ENCODE measurements around the gene SLC38A10.
"Not testable (repeated sequence)": the region's sequence is repeated elsewhere in the genome, so short reads cannot be mapped to it uniquely, and the experiment has no call there.

Gene SLC38A10

GRCh38 chr17:81230043-81230820 lies 64.9 kb downstream of the SLC38A10 start:
- H3K4me3 ChIP-seq (ENCODE audit: low read length) = no peak overlapping the region
- no peak overlapping the region for H3K9ac ChIP-seq (ENCODE audit: low read length)
- no peaks in the 10 kb centered on the region for H3K9me3 ChIP-seq (ENCODE audit: control insufficient read depth, low read depth, low read length)
- H3K27ac ChIP-seq (ENCODE audit: low read length) = no peak overlapping the region
- H3K36me3 ChIP-seq (ENCODE audit: control insufficient read depth, low read depth, low read length) = peaks cover 9% of the 10 kb centered on the region
- no peaks in the 10 kb centered on the region for H3K27me3 ChIP-seq (ENCODE audit: control insufficient read depth, insufficient read depth, low read length)
- H3K4me1 ChIP-seq (ENCODE audit: control insufficient read depth, low read depth, low read length) = no peaks in the 10 kb centered on the region

GRCh38 chr17:81229666-81229920 lies 65.5 kb downstream of the SLC38A10 start:
- H3K36me3 ChIP-seq (ENCODE audit: control insufficient read depth, low read depth, low read length) = peaks cover 9% of the 10 kb centered on the region
- H3K9me3 ChIP-seq (ENCODE audit: control insufficient read depth, low read depth, low read length) = no peaks in the 10 kb centered on the region
- H3K4me3 ChIP-seq (ENCODE audit: low read length) = no peak overlapping the region
- no peak overlapping the region for H3K9ac ChIP-seq (ENCODE audit: low read length)
- H3K4me1 ChIP-seq (ENCODE audit: control insufficient read depth, low read depth, low read length) = no peaks in the 10 kb centered on the region
- no peaks in the 10 kb centered on the region for H3K27me3 ChIP-seq (ENCODE audit: control insufficient read depth, insufficient read depth, low read length)
- H3K27ac ChIP-seq (ENCODE audit: low read length) = no peak overlapping the region

- H3K27ac ChIP-seq (ENCODE audit: low read length) = no peak overlapping the region
- H3K9ac ChIP-seq (ENCODE audit: low read length) = no peak overlapping the region
- H3K27me3 ChIP-seq (ENCODE audit: control insufficient read depth, insufficient read depth, low read length) = no peaks in the 10 kb centered on the region
- no peaks in the 10 kb centered on the region for H3K4me1 ChIP-seq (ENCODE audit: control insufficient read depth, low read depth, low read length)
- peaks cover 9% of the 10 kb centered on the region for H3K36me3 ChIP-seq (ENCODE audit: control insufficient read depth, low read depth, low read length)
- no peaks in the 10 kb centered on the region for H3K9me3 ChIP-seq (ENCODE audit: control insufficient read depth, low read depth, low read length)
- no peak overlapping the region for H3K4me3 ChIP-seq (ENCODE audit: low read length)
Observed at GRCh38 chr17:81228834-81229665, 66.1 kb downstream of the SLC38A10 start.

- Histone ChIP-seq H3K9ac (ENCODE audit: low read length) (no peak overlapping the region), H3K27ac (ENCODE audit: low read length) (no peak overlapping the region), H3K27me3 (ENCODE audit: control insufficient read depth, insufficient read depth, low read length) (no peaks in the 10 kb centered on the region), H3K36me3 (ENCODE audit: control insufficient read depth, low read depth, low read length) (peaks cover 9% of the 10 kb centered on the region), H3K4me1 (ENCODE audit: control insufficient read depth, low read depth, low read length) (no peaks in the 10 kb centered on the region), H3K4me3 (ENCODE audit: low read length) (no peak overlapping the region), H3K9me3 (ENCODE audit: control insufficient read depth, low read depth, low read length) (no peaks in the 10 kb centered on the region)
Observed at GRCh38 chr17:81228420-81228819, 66.7 kb downstream of the SLC38A10 start.

- not testable (repeated sequence) for H3K27ac ChIP-seq (ENCODE audit: low read length); H3K9me3 ChIP-seq (ENCODE audit: control insufficient read depth, low read depth, low read length)
Observed at GRCh38 chr17:81227630-81228029, 67.5 kb downstream of the SLC38A10 start.

GRCh38 chr17:81223762-81224130 lies 71.4 kb downstream of the SLC38A10 start:
- H3K36me3 ChIP-seq (ENCODE audit: control insufficient read depth, low read depth, low read length) = no peaks in the 10 kb centered on the region
- H3K27me3 ChIP-seq (ENCODE audit: control insufficient read depth, insufficient read depth, low read length) = no peaks in the 10 kb centered on the region
- H3K9me3 ChIP-seq (ENCODE audit: control insufficient read depth, low read depth, low read length) = no peaks in the 10 kb centered on the region
- H3K4me1 ChIP-seq (ENCODE audit: control insufficient read depth, low read depth, low read length) = peaks cover 5% of the 10 kb centered on the region
- peak overlapping the region; percentile 71 for H3K9ac ChIP-seq (ENCODE audit: low read length)
- peak overlapping the region; percentile 60 for H3K4me3 ChIP-seq (ENCODE audit: low read length)
- no peak overlapping the region for H3K27ac ChIP-seq (ENCODE audit: low read length)

More at GRCh38 chr17:81227630-81228029, 67.5 kb downstream of the SLC38A10 start:
- not testable (repeated sequence) for H3K27me3 ChIP-seq (ENCODE audit: control insufficient read depth, insufficient read depth, low read length); H3K9ac ChIP-seq (ENCODE audit: low read length); H3K4me1 ChIP-seq (ENCODE audit: control insufficient read depth, low read depth, low read length); H3K4me3 ChIP-seq (ENCODE audit: low read length); H3K36me3 ChIP-seq (ENCODE audit: control insufficient read depth, low read depth, low read length)

GRCh38 chr17:81222906-81223761 lies 72.0 kb downstream of the SLC38A10 start, which contains the start of gene CEP131:
Gene CEP131, minus strand, starts transcription at chr17:81222965. Its CDS starts 2,909 bp downstream, at chr17:81220056.
- Histone ChIP-seq H3K4me3 (ENCODE audit: low read length) (peak within 1 kb of the TSS; percentile 78), H3K9me3 (ENCODE audit: control insufficient read depth, low read depth, low read length) (no peaks in the 10 kb centered on the region), H3K27ac (ENCODE audit: low read length) (no peak within 1 kb of the TSS), H3K27me3 (ENCODE audit: control insufficient read depth, insufficient read depth, low read length) (no peaks in the 10 kb centered on the region), H3K4me1 (ENCODE audit: control insufficient read depth, low read depth, low read length) (peaks cover 5% of the 10 kb centered on the region), H3K36me3 (ENCODE audit: control insufficient read depth, low read depth, low read length) (no peaks in the 10 kb centered on the region), H3K9ac (ENCODE audit: low read length) (peak within 1 kb of the TSS; percentile 71)

- Histone ChIP-seq H3K9me3 (ENCODE audit: control insufficient read depth, low read depth, low read length) (no peaks in the 10 kb centered on the region), H3K27ac (ENCODE audit: low read length) (no peak overlapping the region), H3K27me3 (ENCODE audit: control insufficient read depth, insufficient read depth, low read length) (no peaks in the 10 kb centered on the region), H3K4me3 (ENCODE audit: low read length) (peak overlapping the region; percentile 78), H3K9ac (ENCODE audit: low read length) (peak overlapping the region; percentile 57), H3K4me1 (ENCODE audit: control insufficient read depth, low read depth, low read length) (peaks cover 5% of the 10 kb centered on the region), H3K36me3 (ENCODE audit: control insufficient read depth, low read depth, low read length) (peaks cover 1% of the 10 kb centered on the region)
Observed at GRCh38 chr17:81222620-81222905, 72.5 kb downstream of the SLC38A10 start.

GRCh38 chr17:81221842-81222619 lies 73.1 kb downstream of the SLC38A10 start:
- Histone ChIP-seq H3K27me3 (ENCODE audit: control insufficient read depth, insufficient read depth, low read length) (no peaks in the 10 kb centered on the region), H3K36me3 (ENCODE audit: control insufficient read depth, low read depth, low read length) (peaks cover 3% of the 10 kb centered on the region), H3K9ac (ENCODE audit: low read length) (peak overlapping the region; percentile 57), H3K4me3 (ENCODE audit: low read length) (peak overlapping the region; percentile 78), H3K9me3 (ENCODE audit: control insufficient read depth, low read depth, low read length) (no peaks in the 10 kb centered on the region), H3K27ac (ENCODE audit: low read length) (no peak overlapping the region), H3K4me1 (ENCODE audit: control insufficient read depth, low read depth, low read length) (peaks cover 5% of the 10 kb centered on the region)

- Histone ChIP-seq H3K9me3 (ENCODE audit: control insufficient read depth, low read depth, low read length) (no peaks in the 10 kb centered on the region), H3K9ac (ENCODE audit: low read length) (no peak overlapping the region), H3K27ac (ENCODE audit: low read length) (no peak overlapping the region), H3K4me1 (ENCODE audit: control insufficient read depth, low read depth, low read length) (peaks cover 5% of the 10 kb centered on the region), H3K27me3 (ENCODE audit: control insufficient read depth, insufficient read depth, low read length) (no peaks in the 10 kb centered on the region), H3K4me3 (ENCODE audit: low read length) (peak overlapping the region; percentile 78), H3K36me3 (ENCODE audit: control insufficient read depth, low read depth, low read length) (peaks cover 3% of the 10 kb centered on the region)
Observed at GRCh38 chr17:81221371-81221841, 73.7 kb downstream of the SLC38A10 start.

All from iPS-18a (cell line).